Stimulated activated CD4-positive, alpha-beta T cell treated with anti-CD3 and anti-CD28 coated beads, TNF-alpha, amount 100 ng/mL, for 4 hours (primary cell): Measurements from ENCODE around the gene STYK1.
"Not testable (repeated sequence)": the region's sequence is repeated elsewhere in the genome, so short reads cannot be mapped to it uniquely, and the experiment has no call there.

ENCODE experiments used
- DNase-seq, 3 experiments: peaks; one replicate each; pipeline ENCODE4 v3.0.0-alpha.2; 2020; ENCODE audit warnings: low read depth in 3 of 3

The STYK1 gene

GRCh38 chr12:10690906-10691305 is 17.1 kb upstream of the STYK1 start:
- no peak for DNase-seq

GRCh38 chr12:10689146-10689545 is 15.3 kb upstream of the STYK1 start:
- no peak for DNase-seq

- DNase-seq: no peak
These were observed 14.2 kb upstream of the STYK1 start for GRCh38 chr12:10688042-10688441.

- DNase-seq: no peak
These were observed 1.5 kb downstream of the STYK1 start for GRCh38 chr12:10672231-10672868.

- DNase-seq: no peak
These were observed 4.3 kb downstream of the STYK1 start for GRCh38 chr12:10669533-10669932.

- no peak for DNase-seq
These were observed 5.3 kb downstream of the STYK1 start for GRCh38 chr12:10668526-10668925.

- DNase-seq: no peak
These were observed 6.3 kb downstream of the STYK1 start for GRCh38 chr12:10667581-10667980.

GRCh38 chr12:10664499-10664898 is 9.4 kb downstream of the STYK1 start:
- no peak for DNase-seq

GRCh38 chr12:10663869-10664268 is 10.0 kb downstream of the STYK1 start:
- DNase-seq: no peak

- DNase-seq: no peak
These were observed 12.5 kb downstream of the STYK1 start for GRCh38 chr12:10661338-10661737.

GRCh38 chr12:10654003-10654402 is 19.8 kb downstream of the STYK1 start:
- DNase-seq: no peak

- DNase-seq: no peak
These were observed 21.7 kb downstream of the STYK1 start for GRCh38 chr12:10652192-10652591.

GRCh38 chr12:10646576-10646975 is 27.3 kb downstream of the STYK1 start:
- not testable (repeated sequence) for DNase-seq

GRCh38 chr12:10645910-10646309 is 27.9 kb downstream of the STYK1 start:
- no peak for DNase-seq

GRCh38 chr12:10641735-10642500 is 31.9 kb downstream of the STYK1 start:
- DNase-seq: no peak

- no peak for DNase-seq
These were observed 35.1 kb downstream of the STYK1 start for GRCh38 chr12:10638728-10639127.

- DNase-seq: no peak
These were observed 37.2 kb downstream of the STYK1 start for GRCh38 chr12:10636611-10637010.

GRCh38 chr12:10636124-10636523 is 37.7 kb downstream of the STYK1 start:
- DNase-seq: no peak

GRCh38 chr12:10635306-10635705 is 38.5 kb downstream of the STYK1 start:
- DNase-seq: no peak

- no peak for DNase-seq
These were observed 39.4 kb downstream of the STYK1 start for GRCh38 chr12:10634427-10634826.

- DNase-seq: no peak
These were observed 40.3 kb downstream of the STYK1 start for GRCh38 chr12:10633541-10633940.

GRCh38 chr12:10632226-10632625 is 41.6 kb downstream of the STYK1 start:
- DNase-seq: no peak

- DNase-seq: no peak
These were observed 49.2 kb downstream of the STYK1 start for GRCh38 chr12:10624605-10625004.

- no peak for DNase-seq
These were observed 50.7 kb downstream of the STYK1 start for GRCh38 chr12:10623131-10623530.
